ENCODE data around the gene APBA2. TPM values are rescaled to one million over a fixed set of nuclear protein-coding genes. Genes with fewer than 3 reads are reported as not detected.

The APBA2 gene
- polyA plus RNA-seq, 1 donor (not counting 4 experiments of a cell fraction or from before 2014, with no cell fraction given) = 5.5 TPM

DNA sequence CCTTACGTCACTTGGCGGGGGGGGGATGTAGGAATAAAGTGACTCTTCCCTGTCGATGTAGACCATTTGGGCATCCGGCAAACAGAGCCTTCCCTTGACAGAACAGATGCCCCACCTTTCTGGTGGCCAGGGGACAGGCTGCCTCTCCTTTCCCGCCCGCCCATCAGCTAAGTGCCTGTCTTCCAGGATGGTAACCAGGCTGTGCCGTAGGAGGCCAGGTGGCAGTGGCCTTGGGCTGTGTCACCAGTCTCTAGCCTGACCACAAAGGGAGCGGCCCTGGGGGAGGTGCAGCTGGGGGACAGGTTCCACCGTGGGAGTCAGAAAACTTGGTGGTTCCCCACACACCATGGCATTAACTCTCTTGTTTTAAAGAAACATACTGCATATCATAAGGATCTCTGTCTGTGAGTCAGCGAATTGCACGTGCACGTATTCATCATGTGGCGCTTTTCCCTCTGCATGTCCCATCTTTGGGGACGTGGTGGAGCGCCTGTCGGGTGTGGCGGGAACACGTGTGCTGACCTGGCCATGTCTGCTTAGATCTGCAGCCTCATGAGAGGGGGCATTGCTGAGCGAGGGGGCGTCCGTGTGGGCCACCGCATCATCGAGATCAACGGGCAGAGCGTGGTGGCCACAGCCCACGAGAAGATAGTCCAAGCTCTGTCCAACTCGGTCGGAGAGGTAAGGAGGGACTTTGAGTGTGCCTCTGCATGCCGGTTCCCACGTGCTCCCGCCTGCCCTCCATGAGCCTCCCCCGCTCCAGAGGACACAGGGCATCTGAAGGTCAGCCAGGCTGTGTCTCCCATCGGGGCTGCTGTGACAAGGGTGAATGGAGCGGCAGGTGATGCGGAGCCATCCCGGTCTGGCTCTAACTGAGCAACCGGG is 227.8 kb downstream of the APBA2 start:
- no peak overlapping the region for H3K27ac ChIP-seq (ENCODE audit: control insufficient read depth, insufficient read depth, low read length)
- H3K9ac ChIP-seq (ENCODE audit: control insufficient read depth, extremely low read depth, insufficient read depth, low read length) = no peak overlapping the region
- H3K9me3 ChIP-seq (ENCODE audit: control insufficient read depth, low read depth, low read length) = no peaks in the 10 kb centered on the region
- H4K20me1 ChIP-seq (ENCODE audit: control insufficient read depth, extremely low read depth, insufficient read depth, low read length) = no peaks in the 10 kb centered on the region
- no peaks in the 10 kb centered on the region for H3K36me3 ChIP-seq (ENCODE audit: control insufficient read depth in 2 of 2, extremely low read depth in 1 of 2, insufficient read depth in 2 of 2, low read length in 2 of 2)
- no peak overlapping the region for H3K4me2 ChIP-seq (ENCODE audit: control insufficient read depth, extremely low read depth, insufficient read depth, low read depth, low read length)
- dilution Hi-C loops (cut with MboI; ENCODE audit: extremely low pct_ligation_motif_present, low sequenced_read_pairs) = no loop called here
- no peaks in the 10 kb centered on the region for H3K4me1 ChIP-seq (ENCODE audit: control insufficient read depth, extremely low read depth, insufficient read depth, low read length)
- no peak overlapping the region for H2AFZ ChIP-seq (ENCODE audit: control insufficient read depth, low read length)
- FAIRE-seq = no peak
- DNase-seq (ENCODE audit: low read depth, low spot score) = no peak
- peaks cover 5% of the 10 kb centered on the region for H3K27me3 ChIP-seq (ENCODE audit: control insufficient read depth, extremely low read depth, insufficient read depth, low read length)
- no peak overlapping the region for H3K4me3 ChIP-seq (ENCODE audit: control insufficient read depth in 2 of 3, extremely low read depth in 1 of 3, insufficient read depth in 2 of 3, low read depth in 1 of 3, low read length in 3 of 3)
- no peak for TF ChIP-seq EZH2 (IDR thresholded peaks at IDR 0.05; ENCODE audit: low read length)
- TF ChIP-seq, protein P1, sequence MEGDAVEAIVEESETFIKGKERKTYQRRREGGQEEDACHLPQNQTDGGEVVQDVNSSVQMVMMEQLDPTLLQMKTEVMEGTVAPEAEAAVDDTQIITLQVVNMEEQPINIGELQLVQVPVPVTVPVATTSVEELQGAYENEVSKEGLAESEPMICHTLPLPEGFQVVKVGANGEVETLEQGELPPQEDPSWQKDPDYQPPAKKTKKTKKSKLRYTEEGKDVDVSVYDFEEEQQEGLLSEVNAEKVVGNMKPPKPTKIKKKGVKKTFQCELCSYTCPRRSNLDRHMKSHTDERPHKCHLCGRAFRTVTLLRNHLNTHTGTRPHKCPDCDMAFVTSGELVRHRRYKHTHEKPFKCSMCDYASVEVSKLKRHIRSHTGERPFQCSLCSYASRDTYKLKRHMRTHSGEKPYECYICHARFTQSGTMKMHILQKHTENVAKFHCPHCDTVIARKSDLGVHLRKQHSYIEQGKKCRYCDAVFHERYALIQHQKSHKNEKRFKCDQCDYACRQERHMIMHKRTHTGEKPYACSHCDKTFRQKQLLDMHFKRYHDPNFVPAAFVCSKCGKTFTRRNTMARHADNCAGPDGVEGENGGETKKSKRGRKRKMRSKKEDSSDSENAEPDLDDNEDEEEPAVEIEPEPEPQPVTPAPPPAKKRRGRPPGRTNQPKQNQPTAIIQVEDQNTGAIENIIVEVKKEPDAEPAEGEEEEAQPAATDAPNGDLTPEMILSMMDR (optimal IDR thresholded peaks at IDR 0.05 in 1 of 3, IDR thresholded peaks at IDR 0.05 in 1 of 3, conservative IDR thresholded peaks at IDR 0.05 in 1 of 3; ENCODE audit: extremely low read depth in 1 of 3, insufficient read depth in 2 of 3, low read length in 3 of 3) = no peak
- no peaks in the 10 kb centered on the region for H3K9me1 ChIP-seq (ENCODE audit: control insufficient read depth, extremely low read depth, insufficient read depth, low read length)
- H3K79me2 ChIP-seq (ENCODE audit: control insufficient read depth, insufficient read depth, low read length) = no peaks in the 10 kb centered on the region

DNA sequence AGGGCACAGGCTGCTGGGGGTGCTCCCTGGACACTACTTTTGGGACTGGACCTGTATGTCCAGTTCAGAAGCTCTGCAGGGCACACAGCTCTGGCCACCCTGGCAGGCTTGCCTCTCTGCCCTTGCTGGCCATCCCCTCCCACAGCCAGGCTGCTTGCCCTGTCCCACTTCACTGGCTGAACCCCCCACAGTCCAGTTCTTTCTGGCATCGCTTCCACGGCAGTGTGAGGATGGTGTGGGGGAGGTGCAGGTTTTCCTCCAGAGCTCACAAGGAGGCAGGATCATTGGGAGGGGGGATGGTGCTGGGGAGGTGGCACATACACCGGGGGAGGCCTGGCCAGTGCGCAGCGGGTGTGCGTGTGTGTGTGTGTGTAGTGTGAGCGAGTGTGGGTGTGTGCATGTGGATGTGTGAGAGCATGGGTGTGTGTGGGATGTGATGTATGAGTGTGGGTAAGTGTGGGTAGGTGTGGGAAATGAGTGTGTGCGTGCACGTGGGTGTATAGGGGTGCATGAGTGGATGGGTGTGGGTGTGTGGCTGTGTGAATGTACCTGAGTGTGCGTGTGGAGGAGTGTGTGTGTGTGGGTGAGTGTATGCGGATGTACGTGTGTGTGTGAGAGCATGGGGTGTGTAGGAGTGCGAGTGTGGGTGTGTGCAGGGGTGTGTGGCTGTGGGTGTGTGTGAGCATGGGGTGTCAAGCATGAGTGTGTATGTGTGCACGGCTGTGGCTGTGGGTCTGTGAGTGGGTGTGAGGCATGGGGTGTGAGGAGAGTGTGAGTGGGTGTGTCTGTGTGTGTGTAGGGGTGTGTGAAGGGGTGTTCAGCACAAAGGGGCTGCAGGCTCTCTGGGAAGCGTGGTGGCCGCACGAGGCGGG is 228.7 kb downstream of the APBA2 start:
- no peaks in the 10 kb centered on the region for H3K9me3 ChIP-seq (ENCODE audit: control insufficient read depth, low read depth, low read length)
- no peak overlapping the region for H3K27ac ChIP-seq (ENCODE audit: control insufficient read depth, insufficient read depth, low read length)
- no peaks in the 10 kb centered on the region for H3K79me2 ChIP-seq (ENCODE audit: control insufficient read depth, insufficient read depth, low read length)
- FAIRE-seq (no peak), DNase-seq (ENCODE audit: low read depth, low spot score) (no peak)
- H3K4me3 ChIP-seq (ENCODE audit: control insufficient read depth in 2 of 3, extremely low read depth in 1 of 3, insufficient read depth in 2 of 3, low read depth in 1 of 3, low read length in 3 of 3) = no peak overlapping the region
- TF ChIP-seq EZH2 (IDR thresholded peaks at IDR 0.05; ENCODE audit: low read length) = no peak
- TF ChIP-seq, protein P1 (optimal IDR thresholded peaks at IDR 0.05 in 1 of 3, IDR thresholded peaks at IDR 0.05 in 1 of 3, conservative IDR thresholded peaks at IDR 0.05 in 1 of 3; ENCODE audit: extremely low read depth in 1 of 3, insufficient read depth in 2 of 3, low read length in 3 of 3) = no peak
- H2AFZ ChIP-seq (ENCODE audit: control insufficient read depth, low read length) = no peak overlapping the region
- peaks cover 5% of the 10 kb centered on the region for H3K27me3 ChIP-seq (ENCODE audit: control insufficient read depth, extremely low read depth, insufficient read depth, low read length)
- H3K9me1 ChIP-seq (ENCODE audit: control insufficient read depth, extremely low read depth, insufficient read depth, low read length) = no peaks in the 10 kb centered on the region
- no peaks in the 10 kb centered on the region for H3K36me3 ChIP-seq (ENCODE audit: control insufficient read depth in 2 of 2, extremely low read depth in 1 of 2, insufficient read depth in 2 of 2, low read length in 2 of 2)
- H3K4me2 ChIP-seq (ENCODE audit: control insufficient read depth, extremely low read depth, insufficient read depth, low read depth, low read length) = no peak overlapping the region
- H3K9ac ChIP-seq (ENCODE audit: control insufficient read depth, extremely low read depth, insufficient read depth, low read length) = no peak overlapping the region
- H3K4me1 ChIP-seq (ENCODE audit: control insufficient read depth, extremely low read depth, insufficient read depth, low read length) = no peaks in the 10 kb centered on the region
- dilution Hi-C loops (cut with MboI; ENCODE audit: extremely low pct_ligation_motif_present, low sequenced_read_pairs) = no loop called here
- no peaks in the 10 kb centered on the region for H4K20me1 ChIP-seq (ENCODE audit: control insufficient read depth, extremely low read depth, insufficient read depth, low read length)
